ENCODE data around the gene TNIP1. TPM values are rescaled to one million over a fixed set of nuclear protein-coding genes. Genes with fewer than 3 reads are reported as not detected.
A peak's percentile ranks its signal among the peaks of the same experiment; 100 is the strongest.

The TNIP1 gene, protein sequence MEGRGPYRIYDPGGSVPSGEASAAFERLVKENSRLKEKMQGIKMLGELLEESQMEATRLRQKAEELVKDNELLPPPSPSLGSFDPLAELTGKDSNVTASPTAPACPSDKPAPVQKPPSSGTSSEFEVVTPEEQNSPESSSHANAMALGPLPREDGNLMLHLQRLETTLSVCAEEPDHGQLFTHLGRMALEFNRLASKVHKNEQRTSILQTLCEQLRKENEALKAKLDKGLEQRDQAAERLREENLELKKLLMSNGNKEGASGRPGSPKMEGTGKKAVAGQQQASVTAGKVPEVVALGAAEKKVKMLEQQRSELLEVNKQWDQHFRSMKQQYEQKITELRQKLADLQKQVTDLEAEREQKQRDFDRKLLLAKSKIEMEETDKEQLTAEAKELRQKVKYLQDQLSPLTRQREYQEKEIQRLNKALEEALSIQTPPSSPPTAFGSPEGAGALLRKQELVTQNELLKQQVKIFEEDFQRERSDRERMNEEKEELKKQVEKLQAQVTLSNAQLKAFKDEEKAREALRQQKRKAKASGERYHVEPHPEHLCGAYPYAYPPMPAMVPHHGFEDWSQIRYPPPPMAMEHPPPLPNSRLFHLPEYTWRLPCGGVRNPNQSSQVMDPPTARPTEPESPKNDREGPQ
- 43.4 and 48.4 TPM in 2 replicates for polyA plus RNA-seq (2011; rRNA removed)
- polyA plus RNA-seq (2012; cell fraction: cytosol; rRNA removed), result 52.4 and 56.8 TPM in 2 replicates
- 55.4 and 64.7 TPM in 2 replicates for polyA plus RNA-seq (2012; cell fraction: nucleus; rRNA removed)
- 53.4 to 68.2 TPM (median 55.8 TPM) in 3 replicates for polyA plus RNA-seq (2017; fragmentation: RNase III; extraction: RNeasy Plus Mini Kit Qiagen cat#74134 plus additional on column Dnase treatment)
- polyA minus RNA-seq (2011; rRNA and poly(A)+ RNA removed), result 77.5 and 77.6 TPM in 2 replicates

DNA sequence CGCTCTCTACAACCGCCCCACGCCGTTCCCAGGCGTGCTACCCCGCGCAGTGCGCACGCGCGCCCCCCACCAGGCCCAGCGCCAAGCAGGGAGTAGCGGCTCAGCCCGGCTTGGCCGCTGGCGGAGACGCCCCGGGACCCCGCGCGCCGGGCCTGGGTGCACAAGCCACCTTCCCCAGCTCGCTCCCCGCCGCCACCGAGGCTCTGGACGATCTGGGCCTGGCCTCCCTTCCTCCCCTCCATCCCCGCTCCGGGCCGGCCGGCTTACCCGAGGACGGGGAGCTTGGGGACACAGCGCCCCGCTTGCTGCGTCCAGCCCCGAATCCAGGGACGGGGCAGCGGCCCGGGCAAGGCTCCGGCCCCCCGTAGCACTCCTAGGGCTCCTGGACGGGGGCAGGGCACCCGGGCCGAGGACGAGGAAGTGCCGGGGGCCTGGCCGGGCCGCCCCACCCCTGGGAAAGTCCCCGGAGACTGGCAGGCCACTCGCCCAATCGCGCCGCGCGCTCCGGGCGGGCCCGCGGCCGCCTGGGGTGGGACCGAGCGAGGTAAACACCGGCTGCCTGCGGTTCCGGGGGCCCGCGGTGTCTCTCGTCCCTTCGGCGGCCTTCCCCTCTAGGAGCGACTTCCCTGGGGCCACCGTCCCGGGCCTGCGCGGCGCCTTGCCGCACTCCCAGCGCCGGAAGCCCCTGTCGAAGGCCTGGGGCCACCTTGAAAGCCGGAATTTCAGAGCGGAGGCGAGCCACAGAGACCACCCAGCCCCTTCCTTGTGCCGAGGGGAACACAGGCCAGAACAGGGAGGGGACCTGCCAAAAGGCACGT is at the start of gene TNIP1:
Gene TNIP1 (minus strand): TSS at position 422 of the 818 bp plus-strand sequence. CDS start 15,939 bp downstream, outside the sequence.
- Histone ChIP-seq H3K9me3 (no peaks in the 10 kb centered on the region), H3K4me1 (peaks cover 72% of the 10 kb centered on the region), H3K4me3 (peak within 1 kb of the TSS; percentile 67), H3K4me2 (peak within 1 kb of the TSS; percentile 92), H3K27ac (peak within 1 kb of the TSS; percentile 91 to 98)
- ATAC-seq (peak; percentile 79 to 90), DNase-seq (ENCODE audit: low read depth in 1 of 2, low spot score in 1 of 2) (peak; percentile 88 to 93), FAIRE-seq (no peak)
- 3% methylated on average over 20 of the region's 86 CpGs for WGBS (ENCODE audit: missing lambda C conversion rate)
- ChIA-PET POLR2A (interaction anchor here (0.6 to 3.1 kb wide), 6 partner anchors 9 to 630 kb away, joined by 3 to 23 read pairs (median 4); no protein-coding TSS in a partner anchor), CTCF (interaction anchor here (0.7 to 7.7 kb wide), 14 partner anchors 9 to 380 kb away, joined by 3 to 113 read pairs (median 4); partner anchors contain the start of gene RBM22)
- TF ChIP-seq, protein P1, sequence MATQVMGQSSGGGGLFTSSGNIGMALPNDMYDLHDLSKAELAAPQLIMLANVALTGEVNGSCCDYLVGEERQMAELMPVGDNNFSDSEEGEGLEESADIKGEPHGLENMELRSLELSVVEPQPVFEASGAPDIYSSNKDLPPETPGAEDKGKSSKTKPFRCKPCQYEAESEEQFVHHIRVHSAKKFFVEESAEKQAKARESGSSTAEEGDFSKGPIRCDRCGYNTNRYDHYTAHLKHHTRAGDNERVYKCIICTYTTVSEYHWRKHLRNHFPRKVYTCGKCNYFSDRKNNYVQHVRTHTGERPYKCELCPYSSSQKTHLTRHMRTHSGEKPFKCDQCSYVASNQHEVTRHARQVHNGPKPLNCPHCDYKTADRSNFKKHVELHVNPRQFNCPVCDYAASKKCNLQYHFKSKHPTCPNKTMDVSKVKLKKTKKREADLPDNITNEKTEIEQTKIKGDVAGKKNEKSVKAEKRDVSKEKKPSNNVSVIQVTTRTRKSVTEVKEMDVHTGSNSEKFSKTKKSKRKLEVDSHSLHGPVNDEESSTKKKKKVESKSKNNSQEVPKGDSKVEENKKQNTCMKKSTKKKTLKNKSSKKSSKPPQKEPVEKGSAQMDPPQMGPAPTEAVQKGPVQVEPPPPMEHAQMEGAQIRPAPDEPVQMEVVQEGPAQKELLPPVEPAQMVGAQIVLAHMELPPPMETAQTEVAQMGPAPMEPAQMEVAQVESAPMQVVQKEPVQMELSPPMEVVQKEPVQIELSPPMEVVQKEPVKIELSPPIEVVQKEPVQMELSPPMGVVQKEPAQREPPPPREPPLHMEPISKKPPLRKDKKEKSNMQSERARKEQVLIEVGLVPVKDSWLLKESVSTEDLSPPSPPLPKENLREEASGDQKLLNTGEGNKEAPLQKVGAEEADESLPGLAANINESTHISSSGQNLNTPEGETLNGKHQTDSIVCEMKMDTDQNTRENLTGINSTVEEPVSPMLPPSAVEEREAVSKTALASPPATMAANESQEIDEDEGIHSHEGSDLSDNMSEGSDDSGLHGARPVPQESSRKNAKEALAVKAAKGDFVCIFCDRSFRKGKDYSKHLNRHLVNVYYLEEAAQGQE (IDR thresholded peaks at IDR 0.05), result peak; percentile 18
- TF ChIP-seq GATA3 (IDR thresholded peaks at IDR 0.05; ENCODE audit: borderline replicate concordance), result no peak
- peak; percentile 95 for TF ChIP-seq PBX3 (IDR thresholded peaks at IDR 0.05)
- TF ChIP-seq ATOH8 (CRISPR knock-in tag; IDR thresholded peaks at IDR 0.05; ENCODE audit: low read depth), result 0 out of 2 replicates have a peak, but pooled peaks have one; percentile 17
- TF ChIP-seq SMC3 (IDR thresholded peaks at IDR 0.05), result no peak; the same call in 2 of the 3 replicates
- 0 out of 2 replicates have a peak, but pooled peaks have one; percentile 39 for TF ChIP-seq EHF (CRISPR knock-in tag; IDR thresholded peaks at IDR 0.05)
- TF ChIP-seq ZNF302 (CRISPR knock-in tag; IDR thresholded peaks at IDR 0.05), result no peak
- TF ChIP-seq EP300 (IDR thresholded peaks at IDR 0.05), result no peak
- no peak for TF ChIP-seq RAD21 (conservative IDR thresholded peaks at IDR 0.05 in 1 of 2, IDR thresholded peaks at IDR 0.05 in 1 of 2)
- TF ChIP-seq NPAS2 (CRISPR knock-in tag; IDR thresholded peaks at IDR 0.05; ENCODE audit: borderline replicate concordance), result no peak
- TF ChIP-seq, protein P2, sequence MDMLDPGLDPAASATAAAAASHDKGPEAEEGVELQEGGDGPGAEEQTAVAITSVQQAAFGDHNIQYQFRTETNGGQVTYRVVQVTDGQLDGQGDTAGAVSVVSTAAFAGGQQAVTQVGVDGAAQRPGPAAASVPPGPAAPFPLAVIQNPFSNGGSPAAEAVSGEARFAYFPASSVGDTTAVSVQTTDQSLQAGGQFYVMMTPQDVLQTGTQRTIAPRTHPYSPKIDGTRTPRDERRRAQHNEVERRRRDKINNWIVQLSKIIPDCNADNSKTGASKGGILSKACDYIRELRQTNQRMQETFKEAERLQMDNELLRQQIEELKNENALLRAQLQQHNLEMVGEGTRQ (IDR thresholded peaks at IDR 0.05), result no peak
- no peak for TF ChIP-seq MAZ (IDR thresholded peaks at IDR 0.05; ENCODE audit: borderline replicate concordance, low read depth, low read length)
- TF ChIP-seq HOXB5 (CRISPR knock-in tag; IDR thresholded peaks at IDR 0.05), result no peak
- no peak for TF ChIP-seq RFX5 (IDR thresholded peaks at IDR 0.05)
- no peak for TF ChIP-seq CBX2 (IDR thresholded peaks at IDR 0.05; ENCODE audit: borderline replicate concordance, low read depth)
- TF ChIP-seq BCL3 (IDR thresholded peaks at IDR 0.05), result 0 out of 3 replicates have a peak, but pooled peaks have one; percentile 23
- no peak for TF ChIP-seq POLR2AphosphoS2 (conservative IDR thresholded peaks at IDR 0.05; ENCODE audit: low read length)
- TF ChIP-seq CHD4 (IDR thresholded peaks at IDR 0.05; ENCODE audit: borderline replicate concordance), result no peak
- TF ChIP-seq POLR2A (IDR thresholded peaks at IDR 0.05; ENCODE audit: low read length), result peak; percentile 46; the same call in 1 of the 2 replicates
- TF ChIP-seq BHLHE40 (IDR thresholded peaks at IDR 0.05; ENCODE audit: low read depth, low read length), result no peak
- no peak for TF ChIP-seq ESRRA (IDR thresholded peaks at IDR 0.05; ENCODE audit: borderline replicate concordance, low read length)
- TF ChIP-seq KDM5A (IDR thresholded peaks at IDR 0.05), result 0 out of 2 replicates have a peak, but pooled peaks have one; percentile 17
- no peak for TF ChIP-seq HOXB13 (CRISPR knock-in tag; IDR thresholded peaks at IDR 0.05; ENCODE audit: low read depth)
- TF ChIP-seq RCOR1 (IDR thresholded peaks at IDR 0.05; ENCODE audit: low read depth, low read length), result no peak
- TF ChIP-seq CHD2 (IDR thresholded peaks at IDR 0.05; ENCODE audit: low read length, partially characterized antibody), result no peak
- TF ChIP-seq RARB (CRISPR knock-in tag; IDR thresholded peaks at IDR 0.05), result no peak
- TF ChIP-seq ZC3H11A (IDR thresholded peaks at IDR 0.05), result no peak

Data from A549 (cell line).